A673 (cell line): Measurements from ENCODE around the gene PEPD. TPM values are rescaled to one million over a fixed set of nuclear protein-coding genes. Genes with fewer than 3 reads are reported as not detected.

ENCODE experiments used
- BruUV-seq: library from RNA; stranded (reverse); fragments of 400-500 nt; replicated peaks from 2 replicates; lab custom pipeline; 2021; lab: Mats Ljungman, UMichigan
- CTCF ChIA-PET: fragments of 300-600 bp; sonication (Branson Sonifier 250); formaldehyde crosslinking; loops from one replicate; lab custom pipeline; 2022; ENCODE audit warnings: antibody characterized with exemption; lab: Charles Lee
- POLR2A ChIA-PET: fragments of 300-600 bp; sonication (Branson Sonifier 250); formaldehyde crosslinking; loops from one replicate; lab custom pipeline; 2022; ENCODE audit warnings: antibody characterized with exemption; ENCODE audit not compliant: low non-redundant PET; lab: Charles Lee
- DNase-seq: peaks from one replicate; pipeline ENCODE4 v3.0.0-alpha.2; 2015; ENCODE audit warnings: low spot score
- H3K27ac ChIP-seq: fragments of 200-600 bp; sonication (generic); 2 replicates; pipeline ENCODE4 v1.5.1; 2016; ENCODE audit warnings: mixed run types, low read depth, mild to moderate bottlenecking, mixed read lengths, antibody characterized with exemption, low read length; ENCODE audit not compliant: poor library complexity, severe bottlenecking
- H3K27me3 ChIP-seq: fragments of 200-600 bp; sonication (generic); replicated peaks from 2 replicates; pipeline ENCODE4 v1.6.1; 2017; ENCODE audit warnings: mixed run types, low read depth, mild to moderate bottlenecking, mixed read lengths, antibody characterized with exemption, low read length; ENCODE audit not compliant: insufficient read depth, poor library complexity
- H3K36me3 ChIP-seq: fragments of 200-600 bp; sonication (generic); 2 replicates; pipeline ENCODE4 v1.6.1; 2016; ENCODE audit warnings: mixed run types, mild to moderate bottlenecking, mixed read lengths, antibody characterized with exemption, low read length; ENCODE audit not compliant: insufficient read depth, poor library complexity, severe bottlenecking
- H3K4me1 ChIP-seq: fragments of 200-600 bp; sonication (generic); 2 replicates; pipeline ENCODE4 v1.6.1; 2017; ENCODE audit warnings: mixed run types, mild to moderate bottlenecking, mixed read lengths, antibody characterized with exemption, low read length; ENCODE audit not compliant: insufficient read depth, poor library complexity, severe bottlenecking
- H3K4me3 ChIP-seq: fragments of 200-600 bp; sonication (generic); 2 replicates; pipeline ENCODE4 v1.5.1; 2016; ENCODE audit warnings: low read depth, mixed run types, mild to moderate bottlenecking, mixed read lengths, low read length; ENCODE audit not compliant: poor library complexity, severe bottlenecking
- H3K9me3 ChIP-seq: fragments of 200-600 bp; sonication (generic); 2 replicates; pipeline ENCODE4 v1.6.1; 2016; ENCODE audit warnings: mixed run types, low read depth, mild to moderate bottlenecking, mixed read lengths, antibody characterized with exemption, low read length; ENCODE audit not compliant: poor library complexity, severe bottlenecking
- CTCF ChIP-seq: fragments of 300-800, 200-600 bp; sonication (generic); conservative IDR thresholded peaks from 2 replicates; pipeline ENCODE4 v1.5.1; 2017; ENCODE audit warnings: low read depth, mild to moderate bottlenecking, antibody characterized with exemption, low read length, moderate library complexity, mixed read lengths
- EZH2 ChIP-seq: fragments of 200-600 bp; sonication (generic); IDR thresholded peaks from 2 replicates; pipeline ENCODE4 v1.6.1; 2017; ENCODE audit warnings: borderline replicate concordance, low read depth, mild to moderate bottlenecking, mixed read lengths, antibody characterized with exemption, low read length; ENCODE audit not compliant: poor library complexity, severe bottlenecking
- intact Hi-C: fragments of 100-400 bp; cut with micrococcal nuclease; formaldehyde crosslinking; loops from one replicate; pipeline ENCODE4 v1.10.0; 2022; ENCODE audit not compliant: unreplicated experiment
- total RNA-seq: library from RNA; stranded (reverse); gene quantifications from 2 replicates; pipeline ENCODE4 v1.2.3, GENCODE V29; 2021

Gene PEPD
- total RNA-seq, 1 experiment from 2014 or later: 82.2 TPM

DNA sequence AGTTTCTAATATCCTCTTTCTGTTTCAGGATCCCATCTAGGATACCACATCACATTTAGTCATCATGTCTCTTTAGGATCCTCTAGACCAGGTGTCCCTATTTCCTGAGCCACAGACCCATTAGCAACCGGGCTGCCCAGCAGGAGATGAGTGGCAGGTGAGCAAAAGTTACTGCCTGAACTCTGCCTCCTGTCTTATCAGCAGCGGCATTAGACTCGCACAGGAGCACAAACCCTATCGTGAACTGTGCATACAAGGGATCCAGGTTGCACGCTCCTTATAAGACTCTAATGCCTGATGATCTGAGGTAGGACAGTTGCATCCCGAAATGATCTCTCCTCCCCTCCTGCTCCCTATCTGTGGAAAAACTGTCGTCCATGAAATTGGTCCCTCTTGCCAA, 155.9 kb downstream of the PEPD start:
- no peaks in the 10 kb centered on the region for H3K9me3 ChIP-seq
- no TSS peak for BruUV-seq
- intact Hi-C loops: no loop called here
- no peaks in the 10 kb centered on the region for H3K4me1 ChIP-seq
- H3K27me3 ChIP-seq: no peaks in the 10 kb centered on the region
- no peak overlapping the region for H3K27ac ChIP-seq
- ChIA-PET POLR2A (no interaction called here), CTCF (no interaction called here)
- no peak for DNase-seq
- TF ChIP-seq EZH2 (no peak), CTCF (no peak)
- H3K4me3 ChIP-seq: no peak overlapping the region
- no peaks in the 10 kb centered on the region for H3K36me3 ChIP-seq

DNA sequence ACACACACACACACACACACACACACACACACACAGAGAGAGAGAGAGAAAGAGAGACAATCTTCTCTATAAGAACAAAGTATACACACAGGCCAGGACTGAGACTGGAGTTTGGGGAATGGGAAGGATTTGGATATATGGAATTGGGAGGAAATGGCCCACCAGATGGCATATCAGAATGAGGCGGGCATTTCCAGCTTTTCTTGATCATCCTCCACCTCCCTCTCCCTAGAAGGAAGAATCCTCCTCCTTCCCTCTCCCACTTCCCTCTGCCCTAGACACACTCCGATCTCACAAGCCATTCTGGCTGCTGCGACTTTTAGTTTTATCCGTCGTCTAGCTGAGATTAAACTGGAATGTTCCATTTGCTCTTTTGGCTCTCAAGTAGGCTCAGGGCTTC, 158.1 kb downstream of the PEPD start:
- no peaks in the 10 kb centered on the region for H3K4me1 ChIP-seq
- no peak overlapping the region for H3K27ac ChIP-seq
- TF ChIP-seq EZH2 (no peak), CTCF (no peak)
- CTCF ChIA-PET: no interaction called here
- H3K27me3 ChIP-seq: no peaks in the 10 kb centered on the region
- no TSS peak for BruUV-seq
- no peaks in the 10 kb centered on the region for H3K36me3 ChIP-seq
- no peak for DNase-seq
- intact Hi-C loops: no loop called here
- H3K9me3 ChIP-seq: no peaks in the 10 kb centered on the region
- POLR2A ChIA-PET: no interaction called here
- no peak overlapping the region for H3K4me3 ChIP-seq

DNA sequence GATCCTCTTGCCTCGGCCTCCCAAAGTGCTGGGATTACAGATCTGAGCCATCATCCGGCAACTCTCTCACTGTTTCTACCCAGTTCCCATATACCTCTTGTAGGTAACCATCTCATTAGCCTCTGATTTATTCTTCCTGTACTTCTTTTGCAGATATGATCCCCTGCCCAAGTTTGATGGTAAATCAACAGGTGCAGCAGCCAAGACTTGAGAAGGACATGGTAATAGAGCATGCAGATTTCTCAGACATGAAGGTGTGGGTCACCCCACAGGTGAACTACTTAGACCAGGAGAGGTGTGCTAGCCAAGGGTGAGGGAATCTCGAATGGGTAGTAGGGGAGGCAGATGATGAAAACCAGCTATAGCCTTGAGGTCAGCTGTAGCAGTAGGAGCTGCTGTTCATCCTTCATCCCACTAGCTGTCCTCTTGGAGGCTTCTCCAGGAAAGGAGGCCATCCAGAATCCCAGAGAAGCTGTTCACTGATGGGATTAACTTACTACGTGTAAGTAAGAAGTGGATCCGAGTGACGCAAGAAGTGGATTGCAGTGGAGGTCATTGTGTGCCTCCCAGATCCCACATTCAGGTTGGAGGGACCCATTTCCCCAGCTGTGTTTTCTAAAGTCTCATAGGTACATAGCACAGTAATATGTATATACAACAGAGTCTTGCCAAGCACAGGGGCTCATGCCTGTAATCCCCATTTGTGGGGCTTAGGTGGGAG, 158.9 kb downstream of the PEPD start:
- no peaks in the 10 kb centered on the region for H3K27me3 ChIP-seq
- no peaks in the 10 kb centered on the region for H3K4me1 ChIP-seq
- no peak for TF ChIP-seq EZH2
- TF ChIP-seq CTCF: no peak
- intact Hi-C loops: no loop called here
- H3K27ac ChIP-seq: no peak overlapping the region
- BruUV-seq: no TSS peak
- POLR2A ChIA-PET: no interaction called here
- CTCF ChIA-PET: no interaction called here
- no peaks in the 10 kb centered on the region for H3K9me3 ChIP-seq
- H3K36me3 ChIP-seq: no peaks in the 10 kb centered on the region
- H3K4me3 ChIP-seq: no peak overlapping the region
- DNase-seq: no peak
